GM21576 (cell line): ENCODE measurements around the gene ZMIZ1.

ENCODE experiments used
- ATAC-seq: cut with Tn5 transposase; IDR thresholded peaks from one replicate; pipeline ENCODE4 v1.9.1; 2021; ENCODE audit warnings: mild to moderate bottlenecking, moderate library complexity; ENCODE audit not compliant: unreplicated experiment

Gene ZMIZ1

GRCh38 chr10:79063661-79064492 lies 4.9 kb upstream of the ZMIZ1 start:
- ATAC-seq: no peak

GRCh38 chr10:79065091-79065551 lies 3.6 kb upstream of the ZMIZ1 start:
- ATAC-seq: no peak

GRCh38 chr10:79065853-79066252 lies 2.9 kb upstream of the ZMIZ1 start:
- ATAC-seq: no peak

- no peak for ATAC-seq
Observed at GRCh38 chr10:79066411-79067240, 2.1 kb upstream of the ZMIZ1 start.

GRCh38 chr10:79067241-79068202 lies 1.2 kb upstream of the ZMIZ1 start:
- no peak for ATAC-seq

- peak; percentile 1 for ATAC-seq
Observed at GRCh38 chr10:79068203-79068561, 584 bp upstream of the ZMIZ1 start.

GRCh38 chr10:79069325-79070080 lies 737 bp downstream of the ZMIZ1 start:
- ATAC-seq: peak; percentile 11

GRCh38 chr10:79070081-79070605 lies 1.4 kb downstream of the ZMIZ1 start:
- no peak for ATAC-seq

- no peak for ATAC-seq
Observed at GRCh38 chr10:79070606-79071395, 2.0 kb downstream of the ZMIZ1 start.

- no peak for ATAC-seq
Observed at GRCh38 chr10:79071396-79071923, 2.7 kb downstream of the ZMIZ1 start.

GRCh38 chr10:79072041-79072441 lies 3.3 kb downstream of the ZMIZ1 start:
- ATAC-seq: no peak

- no peak for ATAC-seq
Observed at GRCh38 chr10:79072994-79073645, 4.4 kb downstream of the ZMIZ1 start.

GRCh38 chr10:79073784-79074432 lies 5.1 kb downstream of the ZMIZ1 start:
- ATAC-seq: no peak

GRCh38 chr10:79074732-79075131 lies 6.0 kb downstream of the ZMIZ1 start:
- no peak for ATAC-seq

GRCh38 chr10:79075418-79075817 lies 6.7 kb downstream of the ZMIZ1 start:
- no peak for ATAC-seq

GRCh38 chr10:79077488-79078173 lies 8.9 kb downstream of the ZMIZ1 start:
- ATAC-seq: no peak

GRCh38 chr10:79078367-79079053 lies 9.7 kb downstream of the ZMIZ1 start:
- ATAC-seq: no peak
